C4-2B (cell line): ENCODE results near the gene GLI1.

Source experiments
- ZFX ChIP-seq: fragments of 450-650 bp; IDR thresholded peaks from 2 replicates; pipeline ENCODE4 v1.6.1; 2017
- TF ChIP-seq, protein P1 (sequence below): fragments of 450-650 bp; conservative IDR thresholded peaks from 2 replicates; pipeline ENCODE4 v1.5.1; 2017; ENCODE audit warnings: mild to moderate bottlenecking

GRCh38 chr12:57433370-57433769 lies 26.2 kb upstream of the GLI1 start:
- TF ChIP-seq, protein P1, sequence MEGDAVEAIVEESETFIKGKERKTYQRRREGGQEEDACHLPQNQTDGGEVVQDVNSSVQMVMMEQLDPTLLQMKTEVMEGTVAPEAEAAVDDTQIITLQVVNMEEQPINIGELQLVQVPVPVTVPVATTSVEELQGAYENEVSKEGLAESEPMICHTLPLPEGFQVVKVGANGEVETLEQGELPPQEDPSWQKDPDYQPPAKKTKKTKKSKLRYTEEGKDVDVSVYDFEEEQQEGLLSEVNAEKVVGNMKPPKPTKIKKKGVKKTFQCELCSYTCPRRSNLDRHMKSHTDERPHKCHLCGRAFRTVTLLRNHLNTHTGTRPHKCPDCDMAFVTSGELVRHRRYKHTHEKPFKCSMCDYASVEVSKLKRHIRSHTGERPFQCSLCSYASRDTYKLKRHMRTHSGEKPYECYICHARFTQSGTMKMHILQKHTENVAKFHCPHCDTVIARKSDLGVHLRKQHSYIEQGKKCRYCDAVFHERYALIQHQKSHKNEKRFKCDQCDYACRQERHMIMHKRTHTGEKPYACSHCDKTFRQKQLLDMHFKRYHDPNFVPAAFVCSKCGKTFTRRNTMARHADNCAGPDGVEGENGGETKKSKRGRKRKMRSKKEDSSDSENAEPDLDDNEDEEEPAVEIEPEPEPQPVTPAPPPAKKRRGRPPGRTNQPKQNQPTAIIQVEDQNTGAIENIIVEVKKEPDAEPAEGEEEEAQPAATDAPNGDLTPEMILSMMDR, result no peak
- TF ChIP-seq ZFX, result no peak
